CD4-positive, alpha-beta T cell treated with Interleukin-6 for 4 hours (primary cell): ENCODE measurements around the gene ASTN1.

Source experiments
- DNase-seq: peaks from one replicate; pipeline ENCODE4 v3.0.0-alpha.2; 2020; ENCODE audit warnings: mixed read lengths

The ASTN1 gene

DNA sequence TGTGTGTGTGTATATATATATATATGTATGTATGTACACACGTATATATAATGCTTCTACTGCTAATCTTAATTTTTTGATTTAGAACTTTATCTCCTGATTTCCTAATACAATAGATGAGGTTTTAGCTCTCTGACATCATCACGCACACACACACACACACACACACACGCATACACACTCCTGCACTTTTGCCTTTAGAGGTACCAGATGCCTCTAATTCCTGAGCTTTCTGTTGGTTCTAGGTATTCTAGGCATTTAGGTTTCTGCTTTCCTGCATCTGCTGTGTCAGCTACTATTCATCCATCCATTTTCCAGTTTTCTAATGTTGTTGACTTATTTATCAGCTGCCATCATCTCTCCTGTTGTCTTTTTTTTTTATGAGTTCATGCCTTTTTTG lies 348.3 kb downstream of the ASTN1 start:
- DNase-seq, result no peak

DNA sequence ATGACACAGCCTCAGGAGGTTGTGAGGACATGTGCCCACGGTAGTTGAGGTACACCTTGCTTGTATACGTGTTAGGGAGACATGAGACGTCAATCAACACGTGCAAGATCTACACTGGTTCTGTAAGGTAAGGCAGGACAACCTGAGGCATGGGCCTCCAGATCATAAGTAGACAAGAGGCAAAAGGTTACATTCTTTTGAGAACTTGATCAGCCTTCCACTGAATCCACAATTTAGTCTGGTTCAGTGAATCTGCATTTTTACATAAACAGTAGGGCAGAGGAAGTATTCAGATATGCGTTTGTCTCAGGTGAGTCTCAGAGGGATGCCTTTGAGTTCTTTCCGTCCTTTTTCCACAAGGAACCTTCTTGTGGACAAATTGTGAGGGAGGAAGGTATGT lies 348.9 kb downstream of the ASTN1 start:
- no peak for DNase-seq

DNA sequence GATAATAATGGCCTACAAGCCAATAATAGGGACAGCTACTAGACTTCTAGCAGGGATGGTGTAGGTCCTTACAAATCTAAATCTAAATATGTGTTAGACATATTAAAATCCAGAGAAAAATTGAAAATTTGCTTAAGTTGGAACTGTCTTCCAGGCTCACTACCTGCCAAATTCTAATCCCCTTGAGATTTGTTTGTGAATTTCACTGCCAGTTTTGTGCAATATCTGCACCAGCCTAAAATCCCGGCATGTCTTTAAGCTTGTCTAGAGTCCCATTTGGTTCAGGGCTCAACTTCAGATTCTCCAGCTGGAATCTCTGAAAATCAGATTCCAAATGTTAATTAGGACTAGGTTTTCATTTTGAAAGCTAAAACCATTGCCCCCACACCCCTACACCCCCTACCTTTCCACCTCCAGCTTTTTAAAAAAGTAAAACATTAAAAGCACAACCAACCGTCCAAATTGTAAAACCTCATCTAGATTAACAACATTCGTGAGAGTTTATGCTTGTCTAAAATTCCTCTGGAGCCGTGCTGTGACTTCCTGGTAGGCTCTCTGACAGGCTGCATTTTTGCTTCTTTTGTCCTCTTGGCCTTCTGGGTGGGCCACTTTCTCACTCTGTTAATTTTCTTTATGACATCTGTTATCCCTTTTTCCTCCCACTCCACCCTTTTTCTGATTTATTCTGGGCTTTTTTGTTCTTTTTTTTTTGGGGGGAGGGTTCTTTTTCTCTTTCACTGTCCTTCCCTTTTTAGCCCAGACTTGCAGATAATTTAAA lies 352.8 kb downstream of the ASTN1 start:
- no peak for DNase-seq

GRCh38 chr1:176809292-176809691 lies 355.2 kb downstream of the ASTN1 start:
- DNase-seq, result no peak
